Measurements from ENCODE around the gene SLC7A10. TPM values are rescaled to one million over a fixed set of nuclear protein-coding genes. Genes with fewer than 3 reads are reported as not detected.
A peak's percentile ranks its signal among the peaks of the same experiment; 100 is the strongest.
"Not testable (repeated sequence)": the region's sequence is repeated elsewhere in the genome, so short reads cannot be mapped to it uniquely, and the experiment has no call there.

SLC7A10 gene
- total RNA-seq, 2 experiments from 2014 or later: not detected

DNA sequence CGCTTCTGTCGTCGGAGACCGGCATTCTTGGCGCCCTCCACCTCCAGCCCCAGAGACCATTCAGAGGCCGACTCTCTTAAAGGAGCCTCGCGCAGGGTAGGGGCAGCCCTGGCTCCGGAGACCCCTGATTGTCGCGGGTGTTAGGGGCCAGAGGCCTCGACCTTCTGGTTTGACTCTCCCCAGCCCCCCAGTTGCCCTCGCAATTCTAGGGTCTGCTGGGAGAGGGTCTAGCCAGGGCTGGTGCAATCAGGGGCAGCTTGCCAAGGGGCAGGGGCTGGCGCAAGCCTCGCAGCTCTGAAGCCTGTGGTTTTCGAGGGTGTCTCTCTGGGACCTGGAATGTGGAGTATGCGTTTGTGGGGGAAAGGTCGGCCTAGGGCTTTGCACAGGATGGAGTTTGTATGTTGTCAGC lies 1.6 kb upstream of the SLC7A10 start:
- peaks cover 13% of the 10 kb centered on the region for H3K9me3 Mint-ChIP-seq
- peaks cover 44% of the 10 kb centered on the region for H3K27me3 Mint-ChIP-seq
- peaks cover 4% of the 10 kb centered on the region for H3K4me1 Mint-ChIP-seq
- no peak overlapping the region for H3K27ac Mint-ChIP-seq
- H3K4me3 Mint-ChIP-seq: peak overlapping the region; percentile 55
- POLR2A ChIA-PET: no interaction called here
- DNase-seq: no peak
- peaks cover 4% of the 10 kb centered on the region for H3K36me3 Mint-ChIP-seq
- ATAC-seq (ENCODE audit: low read depth): no peak

DNA sequence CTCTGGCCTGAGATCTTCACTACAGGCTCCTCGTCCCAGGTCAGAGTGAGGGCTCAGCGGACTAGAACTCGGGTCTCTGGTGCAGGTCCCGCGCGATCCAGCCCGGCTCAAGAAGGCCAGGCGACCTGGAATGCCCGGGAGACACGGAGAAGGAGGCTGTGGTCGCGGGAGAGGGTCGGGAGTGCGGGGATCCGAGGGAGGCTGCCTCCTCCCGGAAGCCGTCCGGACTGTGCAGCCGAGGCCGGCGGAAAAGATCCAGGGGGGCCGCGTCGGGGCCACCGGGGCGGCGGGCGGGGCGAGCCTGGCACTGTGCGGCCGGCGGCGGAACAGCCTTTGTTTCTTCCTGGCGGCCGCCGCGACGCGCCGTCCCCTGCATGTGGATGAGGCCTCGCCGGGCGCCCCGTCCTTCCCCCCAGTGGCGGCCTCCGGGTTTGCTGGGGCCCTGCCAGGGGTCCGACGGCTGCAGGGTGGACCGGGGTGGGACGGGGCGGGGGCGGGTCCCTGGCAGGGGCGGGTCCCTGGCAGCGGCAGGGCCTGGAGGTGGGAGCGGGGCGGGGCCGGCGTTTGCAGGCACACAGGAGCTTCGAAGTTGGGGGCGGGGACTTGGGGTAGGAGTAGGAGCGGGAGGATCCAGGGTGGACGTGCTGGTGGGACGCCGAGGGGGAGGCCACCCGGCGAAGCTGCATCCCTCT lies 1.0 kb upstream of the SLC7A10 start:
- H3K27me3 Mint-ChIP-seq: peaks cover 44% of the 10 kb centered on the region
- H3K4me1 Mint-ChIP-seq: peaks cover 4% of the 10 kb centered on the region
- no peak overlapping the region for H3K27ac Mint-ChIP-seq
- DNase-seq: no peak
- POLR2A ChIA-PET: no interaction called here
- peaks cover 13% of the 10 kb centered on the region for H3K9me3 Mint-ChIP-seq
- H3K4me3 Mint-ChIP-seq: peak overlapping the region; percentile 63
- no peak for ATAC-seq (ENCODE audit: low read depth)
- peaks cover 4% of the 10 kb centered on the region for H3K36me3 Mint-ChIP-seq

DNA sequence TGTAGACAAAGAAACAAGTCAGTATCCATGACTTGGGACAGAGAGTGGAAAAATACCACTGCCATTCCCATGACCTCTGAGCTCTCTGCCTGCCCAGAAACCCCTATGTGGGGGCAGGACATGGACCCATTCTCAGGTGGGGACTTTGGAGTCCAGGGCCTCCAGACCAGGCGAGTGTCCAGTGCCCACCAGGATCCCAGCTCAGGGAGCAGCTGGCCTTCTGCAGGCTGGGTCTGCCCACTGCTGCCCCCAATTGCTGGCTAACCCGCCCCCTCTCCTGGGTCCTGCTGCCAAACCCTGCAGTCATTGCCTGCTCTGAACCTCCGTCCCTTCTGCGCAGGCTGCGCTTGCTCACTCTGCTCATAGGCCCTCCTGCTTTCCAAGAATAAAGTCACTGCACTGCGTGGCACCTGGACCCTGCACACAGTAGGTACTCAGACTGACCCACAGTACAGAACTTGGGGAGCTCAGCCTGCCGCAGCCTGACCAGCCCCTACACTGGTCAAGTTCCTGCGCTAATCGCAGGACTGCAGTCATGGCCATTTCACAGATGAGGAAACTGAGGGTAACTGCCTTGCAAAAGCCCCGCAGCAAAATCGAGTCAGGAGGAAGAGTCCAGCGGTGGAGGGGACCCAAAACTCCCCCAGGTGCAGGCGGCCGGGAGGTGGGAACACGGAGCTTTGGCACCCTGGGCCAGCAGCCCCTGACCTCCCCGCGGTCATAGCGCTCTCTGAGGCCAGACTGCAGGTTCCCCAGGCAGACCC lies 774 bp downstream of the SLC7A10 start:
- POLR2A ChIA-PET: no interaction called here
- Mint-ChIP-seq H3K9me3 (peaks cover 13% of the 10 kb centered on the region), H3K27ac (no peak overlapping the region), H3K4me1 (peaks cover 4% of the 10 kb centered on the region), H3K27me3 (peaks cover 41% of the 10 kb centered on the region), H3K4me3 (no peak overlapping the region), H3K36me3 (peaks cover 4% of the 10 kb centered on the region)
- ATAC-seq (ENCODE audit: low read depth): no peak
- no peak for DNase-seq

DNA sequence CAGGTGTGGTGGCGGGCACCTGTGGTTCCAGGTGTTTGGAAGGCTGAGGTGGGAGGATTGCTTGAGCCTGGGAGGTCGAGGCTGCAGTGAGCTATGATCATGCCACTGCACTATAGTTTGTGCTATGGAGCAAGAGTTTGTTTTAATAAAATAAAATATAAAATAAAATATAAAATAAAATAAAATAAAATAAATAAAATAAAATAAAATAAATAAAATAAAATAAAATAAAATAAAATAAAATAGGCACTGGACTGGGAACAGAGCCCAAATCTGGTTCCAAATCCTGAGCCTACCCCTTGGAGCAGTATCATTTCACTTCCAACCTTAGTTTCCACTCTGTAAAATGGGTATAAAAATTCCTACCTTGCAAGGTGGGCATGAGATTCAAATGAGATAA lies 3.4 kb downstream of the SLC7A10 start:
- H3K36me3 Mint-ChIP-seq; H3K9me3 Mint-ChIP-seq; DNase-seq; H3K4me3 Mint-ChIP-seq; ATAC-seq (ENCODE audit: low read depth); POLR2A ChIA-PET; H3K27ac Mint-ChIP-seq; H3K4me1 Mint-ChIP-seq: not testable (repeated sequence)
- H3K27me3 Mint-ChIP-seq: peaks cover 25% of the 10 kb centered on the region

DNA sequence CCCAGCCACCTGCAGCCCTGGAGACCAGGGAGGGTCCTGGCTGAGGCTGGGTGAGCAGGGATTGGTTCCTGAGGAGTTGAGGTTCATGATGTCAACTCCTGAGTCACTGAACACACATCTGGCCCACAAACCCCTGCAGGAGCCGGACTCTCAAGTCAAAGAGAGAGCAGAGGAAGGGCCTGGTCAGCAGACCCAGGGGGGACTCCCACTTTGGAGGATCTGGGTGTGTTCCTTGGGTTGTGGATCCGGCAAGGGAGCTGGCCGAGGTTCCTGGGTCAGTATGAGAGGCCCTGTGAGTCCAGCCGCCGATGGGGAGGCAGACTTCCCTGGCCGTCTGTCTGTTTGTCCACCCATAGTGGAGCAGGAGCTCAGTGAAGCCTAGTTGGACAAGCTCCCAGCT lies 4.0 kb downstream of the SLC7A10 start:
- Mint-ChIP-seq H3K27ac (no peak overlapping the region), H3K4me3 (no peak overlapping the region), H3K9me3 (no peaks in the 10 kb centered on the region), H3K36me3 (no peaks in the 10 kb centered on the region), H3K4me1 (peaks cover 4% of the 10 kb centered on the region), H3K27me3 (peaks cover 22% of the 10 kb centered on the region)
- no peak for ATAC-seq (ENCODE audit: low read depth)
- no peak for DNase-seq
- POLR2A ChIA-PET: no interaction called here

DNA sequence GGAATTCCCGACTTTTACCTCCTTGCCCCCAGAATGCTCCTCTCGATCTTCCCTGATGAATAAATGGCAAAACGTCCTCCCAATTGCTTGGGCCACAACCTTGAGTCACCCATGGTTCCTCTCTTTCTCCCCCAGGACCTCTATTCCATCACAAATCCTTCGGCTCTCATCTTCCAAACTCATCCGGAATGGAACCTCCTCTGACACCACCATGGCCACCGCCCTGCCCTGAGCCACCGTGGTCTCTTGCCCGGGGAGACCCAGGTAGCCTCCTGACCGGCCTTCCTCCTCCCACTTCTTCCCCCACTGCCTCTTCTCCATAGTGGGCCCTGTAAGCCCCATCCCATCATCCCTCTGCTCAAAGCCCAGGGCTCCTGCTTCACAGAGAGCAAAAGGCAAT lies 4.9 kb downstream of the SLC7A10 start:
- no peaks in the 10 kb centered on the region for H3K36me3 Mint-ChIP-seq
- ATAC-seq (ENCODE audit: low read depth) (no peak), DNase-seq (no peak)
- POLR2A ChIA-PET: no interaction called here
- no peak overlapping the region for H3K27ac Mint-ChIP-seq
- no peak overlapping the region for H3K4me3 Mint-ChIP-seq
- no peaks in the 10 kb centered on the region for H3K9me3 Mint-ChIP-seq
- H3K4me1 Mint-ChIP-seq: no peaks in the 10 kb centered on the region
- peaks cover 13% of the 10 kb centered on the region for H3K27me3 Mint-ChIP-seq

DNA sequence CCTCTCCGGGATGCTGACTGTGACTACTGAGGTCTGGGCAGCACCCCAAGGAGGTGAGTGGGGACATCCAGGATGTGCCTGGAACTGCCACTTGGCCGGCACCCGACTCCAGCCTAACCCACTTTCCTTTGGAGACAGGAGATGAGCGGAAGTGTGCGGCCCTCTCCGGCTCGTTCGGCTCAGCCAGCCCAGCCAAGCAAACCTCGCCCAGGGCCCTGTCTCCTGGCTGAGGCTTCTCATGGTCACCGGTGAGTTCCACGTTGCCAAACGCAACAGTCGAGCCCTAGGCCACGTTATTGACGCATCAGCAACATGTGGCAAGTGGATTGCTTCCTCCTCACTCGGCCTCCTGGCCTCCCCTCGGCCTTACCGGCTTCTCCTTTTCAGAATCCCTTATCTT lies 5.5 kb downstream of the SLC7A10 start:
- DNase-seq: no peak
- H3K4me3 Mint-ChIP-seq: no peak overlapping the region
- POLR2A ChIA-PET: no interaction called here
- no peaks in the 10 kb centered on the region for H3K9me3 Mint-ChIP-seq
- H3K4me1 Mint-ChIP-seq: no peaks in the 10 kb centered on the region
- no peaks in the 10 kb centered on the region for H3K36me3 Mint-ChIP-seq
- ATAC-seq (ENCODE audit: low read depth): no peak
- peaks cover 13% of the 10 kb centered on the region for H3K27me3 Mint-ChIP-seq
- H3K27ac Mint-ChIP-seq: no peak overlapping the region

DNA sequence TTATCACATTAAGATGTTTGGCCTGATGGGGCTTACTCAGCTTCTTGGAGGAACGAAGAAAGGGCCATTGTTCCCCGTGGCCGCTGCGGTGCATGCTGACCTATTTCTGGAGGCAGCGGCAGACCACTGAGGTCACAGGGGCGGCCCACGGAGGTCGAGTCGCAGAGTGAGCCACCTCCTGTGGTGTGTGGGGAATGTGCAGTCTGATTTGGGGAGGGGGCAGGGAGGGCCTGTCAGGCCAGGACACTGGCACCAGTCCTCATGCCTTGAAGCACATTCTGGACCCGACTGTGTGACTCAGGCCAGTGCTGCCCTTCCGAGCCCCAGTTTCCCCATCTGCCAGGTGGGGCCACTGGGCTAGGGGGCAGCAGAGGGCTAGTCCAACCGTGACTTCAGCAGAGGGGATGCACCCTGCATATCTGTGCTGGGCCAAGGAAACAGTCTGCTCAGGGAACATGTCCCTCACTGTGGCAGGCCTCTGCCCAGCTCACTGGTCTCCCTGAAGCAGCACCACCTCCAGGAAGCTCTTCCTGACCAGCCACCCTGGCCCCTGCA lies 6.3 kb downstream of the SLC7A10 start:
- POLR2A ChIA-PET: no interaction called here

DNA sequence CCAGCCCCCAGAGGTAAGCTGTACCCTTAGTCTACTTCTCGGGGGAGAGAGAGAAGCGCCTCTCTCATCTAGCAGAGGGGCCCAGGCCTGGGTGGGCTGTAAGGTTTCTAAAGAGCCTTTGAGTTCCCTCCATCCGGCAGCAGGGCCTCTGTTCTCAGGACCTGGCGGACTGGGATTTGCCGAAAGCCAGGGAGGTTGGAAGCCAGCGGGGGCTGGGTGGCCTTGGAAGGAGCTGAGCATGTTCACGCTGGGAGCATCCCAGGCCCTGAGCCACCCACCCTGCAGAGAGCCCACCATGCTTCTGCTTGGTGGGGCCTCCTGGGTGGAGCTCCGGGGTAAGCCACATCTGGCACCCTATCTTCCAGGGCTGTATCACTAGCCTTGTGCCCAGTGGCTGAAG lies 7.8 kb downstream of the SLC7A10 start:
- Mint-ChIP-seq H3K9me3 (no peaks in the 10 kb centered on the region), H3K4me3 (no peak overlapping the region), H3K4me1 (no peaks in the 10 kb centered on the region), H3K27ac (no peak overlapping the region), H3K36me3 (no peaks in the 10 kb centered on the region), H3K27me3 (peaks cover 2% of the 10 kb centered on the region)
- ATAC-seq (ENCODE audit: low read depth) (no peak), DNase-seq (no peak)
- POLR2A ChIA-PET: no interaction called here

More for the DNA sequence above, 6.3 kb downstream of the SLC7A10 start:
- peaks cover 6% of the 10 kb centered on the region for H3K27me3 Mint-ChIP-seq
- H3K9me3 Mint-ChIP-seq: no peaks in the 10 kb centered on the region
- ATAC-seq (ENCODE audit: low read depth): no peak
- DNase-seq: no peak
- H3K36me3 Mint-ChIP-seq: no peaks in the 10 kb centered on the region
- no peaks in the 10 kb centered on the region for H3K4me1 Mint-ChIP-seq
- no peak overlapping the region for H3K27ac Mint-ChIP-seq
- H3K4me3 Mint-ChIP-seq: no peak overlapping the region

DNA sequence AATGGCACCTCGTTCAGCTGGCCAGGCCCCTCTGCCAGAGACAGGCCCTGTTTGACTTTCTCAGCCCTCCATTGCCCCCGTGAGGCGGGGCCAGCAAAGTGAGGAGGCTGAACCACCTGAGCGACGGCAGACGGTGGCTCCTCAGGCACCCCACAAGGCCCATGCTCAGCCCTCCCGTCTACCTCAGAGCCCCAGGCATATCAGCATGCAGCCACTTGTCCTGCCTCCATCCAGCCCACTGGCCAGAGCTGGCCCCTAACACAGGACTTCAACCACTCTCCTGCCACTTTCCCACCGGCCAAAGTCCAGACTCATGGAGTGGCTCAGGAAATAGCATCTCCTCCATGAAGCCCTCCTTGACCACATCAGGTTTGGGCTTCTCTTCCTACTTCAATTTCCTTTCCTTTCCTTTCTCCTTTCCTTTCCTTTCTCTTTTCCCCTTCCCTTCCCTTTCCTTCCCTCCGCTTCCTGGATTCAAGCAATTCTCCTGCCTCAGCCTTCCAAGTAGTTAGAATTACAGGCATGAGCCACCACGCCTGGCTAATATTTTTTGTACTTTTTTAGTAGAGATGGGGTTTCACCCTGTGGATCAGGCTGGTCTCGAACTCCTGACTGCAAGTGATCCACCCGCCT lies 9.3 kb downstream of the SLC7A10 start:
- H3K27ac Mint-ChIP-seq: no peak overlapping the region
- POLR2A ChIA-PET: no interaction called here
- no peak overlapping the region for H3K4me3 Mint-ChIP-seq

DNA sequence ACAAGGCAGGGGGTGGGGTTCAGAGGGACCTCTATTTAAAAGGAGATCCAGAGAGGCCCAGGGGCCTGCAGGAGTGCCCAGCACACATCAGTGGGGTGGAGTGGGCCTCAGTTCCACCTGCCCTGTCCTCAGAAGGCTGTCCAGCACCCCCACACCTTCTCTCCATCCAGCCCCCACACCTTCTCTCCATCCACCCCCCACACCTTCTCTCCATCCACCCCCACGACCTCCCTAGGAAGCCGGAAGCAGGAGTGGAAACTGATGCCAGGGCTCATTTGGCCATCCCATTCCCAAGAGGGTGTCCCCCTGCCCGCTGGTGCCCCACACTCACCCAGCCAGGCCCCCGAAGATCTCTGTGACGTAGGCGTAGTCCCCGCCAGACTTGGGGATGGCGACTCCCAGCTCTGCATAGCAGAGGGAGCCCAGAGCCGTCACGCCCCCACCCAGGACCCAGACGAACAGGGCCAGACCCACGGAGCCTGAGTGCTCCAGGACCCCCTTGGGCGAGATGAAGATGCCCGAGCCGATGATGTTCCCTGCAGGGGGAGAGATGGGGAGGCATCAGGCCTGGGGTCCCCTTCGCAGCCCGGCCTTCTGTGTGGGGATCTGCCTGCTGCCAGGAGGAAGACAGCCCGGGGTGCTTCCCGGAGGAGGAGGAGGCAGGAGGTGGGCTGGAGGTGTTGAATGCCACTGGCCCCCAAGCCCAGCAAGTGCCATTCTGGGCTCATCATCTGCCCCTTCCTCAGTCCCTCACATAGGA lies 10.0 kb downstream of the SLC7A10 start:
- Mint-ChIP-seq H3K9me3 (no peaks in the 10 kb centered on the region), H3K36me3 (no peaks in the 10 kb centered on the region), H3K4me1 (no peaks in the 10 kb centered on the region), H3K4me3 (no peak overlapping the region), H3K27ac (no peak overlapping the region), H3K27me3 (no peaks in the 10 kb centered on the region)
- POLR2A ChIA-PET: no interaction called here
- DNase-seq (no peak), ATAC-seq (ENCODE audit: low read depth) (no peak)

More for the DNA sequence above, 9.3 kb downstream of the SLC7A10 start:
- no peaks in the 10 kb centered on the region for H3K9me3 Mint-ChIP-seq
- no peaks in the 10 kb centered on the region for H3K27me3 Mint-ChIP-seq
- no peaks in the 10 kb centered on the region for H3K36me3 Mint-ChIP-seq
- no peaks in the 10 kb centered on the region for H3K4me1 Mint-ChIP-seq
- ATAC-seq (ENCODE audit: low read depth): no peak
- DNase-seq: no peak

DNA sequence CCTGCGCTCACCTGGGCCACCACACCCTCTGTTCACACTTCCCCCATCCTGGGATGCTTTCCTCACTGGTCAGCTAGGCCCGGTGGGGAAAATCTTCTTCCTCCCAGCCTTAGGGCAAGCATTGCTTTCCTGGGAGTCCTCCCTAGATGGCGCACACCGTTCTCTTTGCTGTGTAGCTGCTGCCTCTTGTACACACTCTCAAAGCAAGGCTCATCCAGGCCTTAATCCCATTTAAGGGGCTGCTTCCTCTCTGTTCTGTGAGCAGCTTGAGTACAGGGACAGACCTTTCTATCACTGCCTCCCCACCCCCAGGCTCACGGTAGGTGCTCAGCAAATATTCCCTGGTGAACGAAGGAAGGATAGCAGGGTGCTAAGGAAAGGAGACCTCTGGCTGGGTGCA lies 11.1 kb downstream of the SLC7A10 start:
- H3K27ac Mint-ChIP-seq: no peak overlapping the region
- no peaks in the 10 kb centered on the region for H3K36me3 Mint-ChIP-seq
- H3K4me1 Mint-ChIP-seq: no peaks in the 10 kb centered on the region
- POLR2A ChIA-PET: no interaction called here
- H3K27me3 Mint-ChIP-seq: no peaks in the 10 kb centered on the region
- ATAC-seq (ENCODE audit: low read depth) (no peak), DNase-seq (no peak)
- H3K9me3 Mint-ChIP-seq: no peaks in the 10 kb centered on the region
- no peak overlapping the region for H3K4me3 Mint-ChIP-seq

DNA sequence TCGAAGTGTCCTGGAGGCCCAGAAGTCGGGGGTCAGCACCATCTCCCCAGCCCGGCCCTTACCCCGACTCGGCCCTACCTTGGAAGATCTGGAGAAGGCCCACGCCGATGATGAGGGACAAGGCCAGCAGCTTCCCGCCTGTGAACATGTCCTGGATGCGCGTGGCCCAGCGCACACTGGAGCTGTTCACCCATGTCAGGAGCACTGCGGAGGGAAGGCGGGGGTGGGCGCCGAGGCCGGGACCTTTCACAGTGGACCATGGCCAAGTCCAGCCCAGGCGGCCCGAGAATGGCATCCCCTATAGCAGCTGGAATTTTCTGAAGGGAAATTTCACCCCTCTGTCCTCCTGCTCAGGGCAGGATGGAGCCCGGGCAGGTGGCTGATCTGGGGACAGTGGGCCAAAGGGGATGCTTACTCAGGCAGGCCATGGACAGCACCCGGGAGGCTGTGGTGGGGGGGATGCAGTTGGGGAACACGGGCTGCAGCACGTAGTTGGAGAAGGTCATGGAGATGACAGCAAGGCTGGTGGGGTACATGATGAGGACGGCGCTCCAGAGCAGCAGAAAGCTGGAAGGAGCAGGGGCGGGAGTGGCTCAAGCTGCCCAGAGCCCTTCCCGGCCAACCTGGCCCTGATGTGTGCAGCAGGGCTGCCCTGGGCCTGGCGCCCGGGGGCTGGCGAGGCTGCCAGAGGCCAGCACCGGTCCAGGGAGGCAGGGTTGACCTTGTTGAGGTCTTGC lies 13.0 kb downstream of the SLC7A10 start:
- Mint-ChIP-seq H3K4me1 (no peaks in the 10 kb centered on the region), H3K9me3 (no peaks in the 10 kb centered on the region), H3K27ac (no peak overlapping the region), H3K36me3 (no peaks in the 10 kb centered on the region), H3K27me3 (no peaks in the 10 kb centered on the region), H3K4me3 (no peak overlapping the region)
- ATAC-seq (ENCODE audit: low read depth): no peak
- POLR2A ChIA-PET: no interaction called here
- DNase-seq: no peak
